Right hindlimb (tissue), 1 donor: ENCODE measurements around the gene RCSD1.

Experiments used
- DNase-seq: peaks from one replicate; pipeline ENCODE4 v3.0.0-alpha.2; 2018

The RCSD1 gene

GRCh38 chr1:167670563-167670962 is 40.5 kb downstream of the RCSD1 start:
- no peak for DNase-seq

GRCh38 chr1:167671727-167672511 is 41.9 kb downstream of the RCSD1 start:
- DNase-seq = no peak

- no peak for DNase-seq
Measured at GRCh38 chr1:167672831-167673230, 42.8 kb downstream of the RCSD1 start.

GRCh38 chr1:167673265-167673664 is 43.2 kb downstream of the RCSD1 start:
- no peak for DNase-seq

DNA sequence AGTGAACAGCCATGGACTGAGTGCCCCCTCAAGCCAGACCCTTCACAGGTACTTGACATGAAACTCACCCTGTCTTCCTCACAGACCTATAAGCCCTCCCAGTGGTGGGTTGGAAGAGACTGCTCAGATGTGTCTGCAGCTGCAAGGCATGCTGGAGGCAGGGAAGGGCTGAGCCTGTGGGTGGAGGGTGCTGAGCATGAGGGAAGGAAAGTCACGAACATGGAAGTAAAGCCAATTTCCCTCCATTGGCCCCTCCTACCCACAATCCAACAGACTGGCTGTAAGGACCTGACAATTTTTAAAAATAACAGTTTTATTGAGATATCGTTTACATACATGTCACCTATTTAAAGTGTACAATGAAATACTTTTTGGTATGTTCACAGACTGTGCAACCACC is 44.1 kb downstream of the RCSD1 start:
- no peak for DNase-seq

- no peak for DNase-seq
Measured at GRCh38 chr1:167675440-167675839, 45.4 kb downstream of the RCSD1 start.

GRCh38 chr1:167676205-167676915 is 46.3 kb downstream of the RCSD1 start:
- DNase-seq = no peak

DNA sequence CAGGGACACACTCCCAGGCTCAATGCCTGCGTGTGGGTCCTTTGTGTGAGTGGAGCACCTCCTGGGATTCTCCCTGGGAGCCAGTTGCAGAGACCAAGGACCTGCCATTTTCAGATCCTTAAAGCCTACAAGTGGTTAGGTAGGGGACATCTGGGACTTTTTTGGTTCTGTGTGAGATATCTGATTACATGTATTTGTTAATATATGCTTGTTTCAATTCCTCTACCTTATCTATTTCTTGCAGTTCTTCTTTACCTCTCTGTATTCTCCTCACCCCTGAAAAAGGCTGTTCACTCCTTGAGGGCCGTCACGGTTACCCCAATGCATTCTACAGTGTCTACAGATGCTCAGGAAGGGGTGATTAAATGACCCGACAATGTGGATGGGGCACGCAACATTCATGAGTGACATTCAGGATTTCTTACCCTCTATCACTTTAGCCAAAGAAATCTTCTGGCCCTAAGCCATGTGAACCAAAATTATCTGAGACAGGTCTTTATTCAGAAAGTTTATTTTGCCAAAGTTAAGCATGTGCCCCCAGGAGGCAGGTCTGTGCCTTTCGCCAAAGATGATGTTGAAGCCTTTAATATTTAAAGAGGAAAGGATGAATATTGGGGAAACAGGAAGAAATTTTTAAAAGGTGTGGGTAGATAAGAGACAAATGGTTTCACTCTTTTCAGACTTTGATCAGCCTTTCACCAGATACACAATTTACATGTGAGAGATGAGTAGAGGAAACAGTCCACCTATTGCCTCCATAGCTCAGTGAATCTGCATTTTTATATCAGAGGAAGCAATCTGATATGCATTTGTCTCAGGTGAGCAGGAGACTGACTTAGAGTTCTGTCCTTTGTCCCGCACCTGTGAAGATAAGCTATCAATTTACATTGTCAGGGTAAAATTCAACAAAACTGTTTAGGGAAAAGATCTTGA is 47.1 kb downstream of the RCSD1 start:
- DNase-seq = no peak

GRCh38 chr1:167678422-167678821 is 48.4 kb downstream of the RCSD1 start:
- DNase-seq = no peak

GRCh38 chr1:167678838-167679237 is 48.8 kb downstream of the RCSD1 start:
- DNase-seq = no peak

DNA sequence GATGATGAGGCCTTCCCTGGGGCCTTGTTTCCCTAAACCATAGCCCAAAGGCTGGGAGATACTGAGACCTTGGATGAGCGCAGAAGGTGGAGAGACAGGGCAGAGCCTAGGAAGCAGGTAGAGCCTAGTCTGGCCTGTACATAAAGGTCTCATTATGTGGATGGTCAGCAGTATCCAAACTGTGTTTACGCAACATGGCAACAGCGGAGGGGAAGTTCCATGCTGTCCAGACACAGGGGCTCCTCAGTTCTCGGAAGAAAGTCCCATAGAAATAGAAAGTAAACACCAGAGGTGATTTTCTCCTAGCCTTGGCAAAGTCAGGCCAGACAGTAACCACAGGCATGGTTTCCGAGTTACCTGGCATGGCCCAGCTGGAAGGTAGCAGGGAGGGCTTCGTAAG is 49.7 kb downstream of the RCSD1 start:
- no peak for DNase-seq

- no peak for DNase-seq
Measured at GRCh38 chr1:167681024-167681423, 51.0 kb downstream of the RCSD1 start.

- peak; percentile 66 for DNase-seq
Measured at GRCh38 chr1:167681451-167682098, 51.5 kb downstream of the RCSD1 start.

GRCh38 chr1:167683226-167683625 is 53.2 kb downstream of the RCSD1 start:
- DNase-seq = no peak

GRCh38 chr1:167683641-167684502 is 53.8 kb downstream of the RCSD1 start:
- no peak for DNase-seq

DNA sequence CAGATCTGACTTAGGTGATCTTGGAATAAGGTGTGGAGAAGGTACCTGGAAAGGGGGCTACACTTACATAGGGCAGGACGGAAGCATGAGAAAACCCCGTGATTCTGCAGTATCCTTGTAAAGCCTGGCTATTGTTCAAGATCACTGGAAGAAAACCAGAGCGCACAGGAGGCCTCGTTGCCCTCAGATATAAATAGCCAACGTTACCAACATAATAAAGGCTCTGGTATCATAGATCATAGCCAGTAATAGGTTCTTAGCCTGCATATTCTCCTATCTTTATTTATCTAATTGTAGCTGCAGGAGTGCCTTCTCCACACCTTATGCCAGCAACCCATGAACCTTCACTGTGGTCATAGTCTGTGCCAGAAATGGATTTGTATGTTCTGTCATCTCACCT is 55.8 kb downstream of the RCSD1 start:
- no peak for DNase-seq

DNA sequence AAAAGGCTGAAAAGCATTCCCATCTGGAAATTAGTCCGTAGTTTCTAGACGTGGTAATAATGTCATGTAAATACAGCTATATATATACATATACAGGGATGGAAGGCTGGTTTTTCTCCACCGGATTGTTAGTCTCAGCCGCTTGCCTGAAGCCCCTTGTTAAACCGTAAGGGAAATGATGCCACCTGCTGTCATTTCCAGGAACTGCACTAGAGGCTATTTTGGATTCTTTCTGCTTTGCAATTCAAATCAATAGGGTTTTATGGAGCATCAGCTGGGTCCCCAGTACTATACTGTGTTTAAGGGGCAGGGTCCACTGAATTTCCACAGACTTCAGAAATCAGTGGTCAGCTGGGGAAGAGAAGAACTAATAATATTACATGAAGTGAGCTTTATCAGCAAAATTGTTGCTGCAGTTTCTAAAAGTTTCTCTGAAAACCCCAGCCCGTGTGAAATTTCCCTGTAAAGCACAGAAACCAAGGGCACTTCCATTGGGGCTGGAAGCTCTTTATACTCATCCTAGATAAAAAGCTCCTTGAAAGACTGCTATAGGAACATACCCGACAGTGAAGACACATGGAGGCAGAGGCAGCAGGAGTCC is 58.0 kb downstream of the RCSD1 start:
- DNase-seq = peak; percentile 84

DNA sequence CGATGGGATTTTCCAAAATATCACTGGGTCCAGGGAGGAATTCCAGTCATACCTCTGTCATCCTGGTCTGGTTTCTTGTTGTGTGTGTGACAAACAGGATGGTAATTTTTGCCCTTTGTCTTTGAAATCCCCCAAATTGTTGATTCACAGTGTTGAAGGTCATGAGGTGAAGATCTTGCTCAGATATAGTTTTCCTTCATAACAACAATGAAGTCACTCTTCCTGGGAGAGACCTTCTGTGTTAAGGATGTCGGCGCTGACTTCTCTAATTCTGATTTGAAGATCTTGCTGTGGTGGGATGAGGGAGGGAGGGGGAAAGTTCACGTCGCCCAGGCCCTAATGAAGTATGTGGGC is 59.5 kb downstream of the RCSD1 start:
- DNase-seq = no peak

GRCh38 chr1:167690053-167690452 is 60.0 kb downstream of the RCSD1 start:
- DNase-seq = no peak

DNA sequence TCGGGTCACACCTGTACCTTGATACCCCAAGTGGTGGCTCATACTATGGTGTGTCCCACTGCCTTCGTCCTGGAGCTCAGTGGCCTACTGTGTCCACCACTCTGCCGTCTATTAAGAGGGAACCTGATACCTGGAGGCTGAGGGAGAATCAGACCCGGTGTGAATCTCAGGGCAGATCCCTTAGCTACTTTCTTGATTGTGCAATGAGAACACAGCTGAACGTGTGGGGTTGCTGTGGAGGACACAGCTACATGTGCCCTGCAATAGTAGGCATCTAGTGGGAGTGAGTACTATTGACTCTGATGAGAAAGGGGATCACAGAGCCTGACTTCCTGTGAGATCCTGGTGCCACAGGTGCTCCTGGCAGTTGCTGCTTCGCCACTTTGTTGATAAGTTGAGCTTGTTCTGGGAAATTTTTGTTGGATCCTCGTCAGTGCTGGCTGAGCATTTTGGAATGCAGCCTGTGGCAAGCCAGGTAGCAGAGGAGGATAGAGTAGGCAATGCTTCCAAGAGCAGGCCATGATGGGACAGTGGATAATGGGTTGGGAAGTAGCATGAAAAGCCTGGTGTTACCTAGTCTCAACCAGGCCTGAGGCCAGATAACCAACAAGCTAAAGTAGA is 63.5 kb downstream of the RCSD1 start:
- DNase-seq = no peak

GRCh38 chr1:167694691-167695090 is 64.7 kb downstream of the RCSD1 start:
- DNase-seq = no peak
